Measurements from ENCODE around the gene HMCN2.

Gene HMCN2

GRCh38 chr9:130345897-130346385 lies 80.4 kb downstream of the HMCN2 start:
- no peak overlapping the region for H3K4me3 ChIP-seq (ENCODE audit: low read depth, low read length)
- no peak for TF ChIP-seq CTCF (IDR thresholded peaks at IDR 0.05; ENCODE audit: insufficient read depth, low read depth, low read length, missing control alignments)
- DNase-seq (ENCODE audit: low read depth): no peak

GRCh38 chr9:130346431-130346830 lies 80.9 kb downstream of the HMCN2 start:
- H3K4me3 ChIP-seq (ENCODE audit: low read depth, low read length): no peak overlapping the region
- TF ChIP-seq CTCF (IDR thresholded peaks at IDR 0.05; ENCODE audit: insufficient read depth, low read depth, low read length, missing control alignments): no peak
- DNase-seq (ENCODE audit: low read depth): no peak

GRCh38 chr9:130347036-130347435 lies 81.5 kb downstream of the HMCN2 start:
- DNase-seq (ENCODE audit: low read depth): no peak

GRCh38 chr9:130347931-130348330 lies 82.4 kb downstream of the HMCN2 start:
- H3K4me3 ChIP-seq (ENCODE audit: low read depth, low read length): no peak overlapping the region
- TF ChIP-seq CTCF (IDR thresholded peaks at IDR 0.05; ENCODE audit: insufficient read depth, low read depth, low read length, missing control alignments): no peak
- no peak for DNase-seq (ENCODE audit: low read depth)

More at GRCh38 chr9:130347036-130347435, 81.5 kb downstream of the HMCN2 start:
- TF ChIP-seq CTCF (IDR thresholded peaks at IDR 0.05; ENCODE audit: insufficient read depth, low read depth, low read length, missing control alignments): no peak
- no peak overlapping the region for H3K4me3 ChIP-seq (ENCODE audit: low read depth, low read length)

- DNase-seq (ENCODE audit: low read depth): no peak
- no peak for TF ChIP-seq CTCF (IDR thresholded peaks at IDR 0.05; ENCODE audit: insufficient read depth, low read depth, low read length, missing control alignments)
- no peak overlapping the region for H3K4me3 ChIP-seq (ENCODE audit: low read depth, low read length)
These were observed 82.8 kb downstream of the HMCN2 start for GRCh38 chr9:130348341-130348740.

- TF ChIP-seq CTCF (IDR thresholded peaks at IDR 0.05; ENCODE audit: insufficient read depth, low read depth, low read length, missing control alignments): no peak
- DNase-seq (ENCODE audit: low read depth): no peak
- no peak overlapping the region for H3K4me3 ChIP-seq (ENCODE audit: low read depth, low read length)
These were observed 83.3 kb downstream of the HMCN2 start for GRCh38 chr9:130348881-130349280.

- H3K4me3 ChIP-seq (ENCODE audit: low read depth, low read length): no peak overlapping the region
- TF ChIP-seq CTCF (IDR thresholded peaks at IDR 0.05; ENCODE audit: insufficient read depth, low read depth, low read length, missing control alignments): no peak
- no peak for DNase-seq (ENCODE audit: low read depth)
These were observed 83.8 kb downstream of the HMCN2 start for GRCh38 chr9:130349398-130349797.

Data from GM12865 (cell line).